Endodermal cell (in vitro differentiated cells): ENCODE results near the gene LAMC2. TPM values are rescaled to one million over a fixed set of nuclear protein-coding genes. Genes with fewer than 3 reads are reported as not detected.

Experiments
- DNase-seq: peaks from one replicate; pipeline ENCODE4 v3.0.0-alpha.2; 2017
- H3K27ac ChIP-seq: 2 replicates; pipeline ENCODE4 v1.5.1; 2013; ENCODE audit warnings: mild to moderate bottlenecking, low read depth, low read length, moderate library complexity
- H3K27me3 ChIP-seq: 2 replicates; pipeline ENCODE4 v1.6.1; 2013; ENCODE audit warnings: mild to moderate bottlenecking, low read length, moderate library complexity; ENCODE audit not compliant: insufficient read depth, control insufficient read depth, poor library complexity, severe bottlenecking
- H3K36me3 ChIP-seq: 2 replicates; pipeline ENCODE4 v1.7.0; 2013; ENCODE audit warnings: mild to moderate bottlenecking, low read length, moderate library complexity; ENCODE audit not compliant: control insufficient read depth, insufficient read depth
- H3K4me1 ChIP-seq: one replicate; pipeline ENCODE4 v1.7.0; 2013; ENCODE audit warnings: low read length; ENCODE audit not compliant: control insufficient read depth, insufficient read depth
- H3K4me3 ChIP-seq: 2 replicates; pipeline ENCODE4 v1.5.1; 2013; ENCODE audit warnings: mild to moderate bottlenecking, low read length, moderate library complexity
- H3K9ac ChIP-seq: 2 replicates; pipeline ENCODE4 v1.6.1; 2013; ENCODE audit warnings: mild to moderate bottlenecking, low read length, moderate library complexity; ENCODE audit not compliant: poor library complexity, severe bottlenecking; ENCODE audit errors: extremely low read depth
- H3K9me3 ChIP-seq: 2 replicates; pipeline ENCODE4 v1.6.1; 2013; ENCODE audit warnings: mild to moderate bottlenecking, low read length, moderate library complexity; ENCODE audit not compliant: control insufficient read depth
- H3K27ac Mint-ChIP-seq: 2 replicates; pipeline ENCODE4 v1.8.0; 2020; ENCODE audit warnings: mixed read lengths
- H3K27me3 Mint-ChIP-seq: 2 replicates; pipeline ENCODE4 v1.8.0; 2021; ENCODE audit warnings: mild to moderate bottlenecking, mixed read lengths; ENCODE audit not compliant: insufficient read depth
- H3K36me3 Mint-ChIP-seq: 2 replicates; pipeline ENCODE4 v1.8.0; 2020; ENCODE audit warnings: low read depth, mixed read lengths
- H3K4me1 Mint-ChIP-seq: 2 replicates; pipeline ENCODE4 v1.8.0; 2020; ENCODE audit warnings: mixed read lengths
- H3K4me3 Mint-ChIP-seq: 2 replicates; pipeline ENCODE4 v1.8.0; 2020; ENCODE audit warnings: mild to moderate bottlenecking, moderate library complexity, mixed read lengths
- H3K9me3 Mint-ChIP-seq: 2 replicates; pipeline ENCODE4 v1.8.0; 2020; ENCODE audit warnings: mild to moderate bottlenecking, mixed read lengths
- WGBS, 2 experiments: methylation state at CpG; one replicate each; pipeline versions ENCODE4 v1.1.5 to v1.1.7; 2013; ENCODE audit warnings: missing lambda C conversion rate in 2 of 2, mixed read lengths in 1 of 2; ENCODE audit not compliant: insufficient coverage in 1 of 2, insufficient read length in 1 of 2; 5-methylcytosine and 5-hydroxymethylcytosine counted together
- total RNA-seq, 2 donors: library from RNA; stranded (reverse); fragmentation: NEBNext Ultra II Directional in 1 of 2; extraction: Animal tissue kit (Norgen Biotek cat#: 25700) in 1 of 2; gene quantifications; 2 replicates in 1 of 2; 3 replicates in 1 of 2; pipeline ENCODE4 v1.2.1, GENCODE V29; 2021
- TF ChIP-seq, protein P1 (sequence below): fragments of 200-600 bp; sonication (generic); conservative IDR thresholded peaks from 2 replicates; pipeline ENCODE4 v1.5.0; 2021; ENCODE audit warnings: antibody characterized with exemption, mild to moderate bottlenecking

The LAMC2 gene
- total RNA-seq, 2 donors from 2014 or later, result 2.8 to 4.8 TPM

DNA sequence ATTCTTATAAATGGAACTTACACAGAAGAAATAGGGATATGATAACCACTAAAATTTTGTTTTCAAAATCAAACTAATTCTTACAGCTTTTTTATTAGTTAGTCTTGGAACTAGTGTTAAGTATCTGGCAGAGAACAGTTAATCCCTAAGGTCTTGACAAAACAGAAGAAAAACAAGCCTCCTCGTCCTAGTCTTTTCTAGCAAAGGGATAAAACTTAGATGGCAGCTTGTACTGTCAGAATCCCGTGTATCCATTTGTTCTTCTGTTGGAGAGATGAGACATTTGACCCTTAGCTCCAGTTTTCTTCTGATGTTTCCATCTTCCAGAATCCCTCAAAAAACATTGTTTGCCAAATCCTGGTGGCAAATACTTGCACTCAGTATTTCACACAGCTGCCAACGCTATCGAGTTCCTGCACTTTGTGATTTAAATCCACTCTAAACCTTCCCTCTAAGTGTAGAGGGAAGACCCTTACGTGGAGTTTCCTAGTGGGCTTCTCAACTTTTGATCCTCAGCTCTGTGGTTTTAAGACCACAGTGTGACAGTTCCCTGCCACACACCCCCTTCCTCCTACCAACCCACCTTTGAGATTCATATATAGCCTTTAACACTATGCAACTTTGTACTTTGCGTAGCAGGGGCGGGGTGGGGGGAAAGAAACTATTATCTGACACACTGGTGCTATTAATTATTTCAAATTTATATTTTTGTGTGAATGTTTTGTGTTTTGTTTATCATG, 42.3 kb upstream of the LAMC2 start:
- Histone ChIP-seq H3K36me3 (peaks cover 13% of the 10 kb centered on the region), H3K9ac (no peak overlapping the region), H3K4me1 (no peaks in the 10 kb centered on the region), H3K27me3 (no peaks in the 10 kb centered on the region), H3K9me3 (no peaks in the 10 kb centered on the region), H3K4me3 (no peak overlapping the region), H3K27ac (no peak overlapping the region)
- H3K9me3 Mint-ChIP-seq, result no peaks in the 10 kb centered on the region
- H3K36me3 Mint-ChIP-seq, result peaks cover 7% of the 10 kb centered on the region
- H3K4me1 Mint-ChIP-seq, result no peaks in the 10 kb centered on the region
- TF ChIP-seq, protein P1, sequence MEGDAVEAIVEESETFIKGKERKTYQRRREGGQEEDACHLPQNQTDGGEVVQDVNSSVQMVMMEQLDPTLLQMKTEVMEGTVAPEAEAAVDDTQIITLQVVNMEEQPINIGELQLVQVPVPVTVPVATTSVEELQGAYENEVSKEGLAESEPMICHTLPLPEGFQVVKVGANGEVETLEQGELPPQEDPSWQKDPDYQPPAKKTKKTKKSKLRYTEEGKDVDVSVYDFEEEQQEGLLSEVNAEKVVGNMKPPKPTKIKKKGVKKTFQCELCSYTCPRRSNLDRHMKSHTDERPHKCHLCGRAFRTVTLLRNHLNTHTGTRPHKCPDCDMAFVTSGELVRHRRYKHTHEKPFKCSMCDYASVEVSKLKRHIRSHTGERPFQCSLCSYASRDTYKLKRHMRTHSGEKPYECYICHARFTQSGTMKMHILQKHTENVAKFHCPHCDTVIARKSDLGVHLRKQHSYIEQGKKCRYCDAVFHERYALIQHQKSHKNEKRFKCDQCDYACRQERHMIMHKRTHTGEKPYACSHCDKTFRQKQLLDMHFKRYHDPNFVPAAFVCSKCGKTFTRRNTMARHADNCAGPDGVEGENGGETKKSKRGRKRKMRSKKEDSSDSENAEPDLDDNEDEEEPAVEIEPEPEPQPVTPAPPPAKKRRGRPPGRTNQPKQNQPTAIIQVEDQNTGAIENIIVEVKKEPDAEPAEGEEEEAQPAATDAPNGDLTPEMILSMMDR, result no peak
- WGBS, 2 experiments, result 88 to 90% methylated on average over 5 to 7 of the region's 7 CpGs
- no peak overlapping the region for H3K4me3 Mint-ChIP-seq
- no peak for DNase-seq
- H3K27ac Mint-ChIP-seq, result no peak overlapping the region
- no peaks in the 10 kb centered on the region for H3K27me3 Mint-ChIP-seq

- no peaks in the 10 kb centered on the region for H3K4me1 ChIP-seq
Observed at GRCh38 chr1:183144752-183145151, 41.3 kb upstream of the LAMC2 start.

GRCh38 chr1:183147735-183148134, 38.3 kb upstream of the LAMC2 start:
- Histone ChIP-seq H3K9me3 (no peaks in the 10 kb centered on the region), H3K36me3 (peaks cover 3% of the 10 kb centered on the region), H3K27ac (no peak overlapping the region), H3K27me3 (no peaks in the 10 kb centered on the region), H3K9ac (no peak overlapping the region), H3K4me1 (no peaks in the 10 kb centered on the region), H3K4me3 (no peak overlapping the region)
- DNase-seq, result no peak
- H3K36me3 Mint-ChIP-seq, result peaks cover 2% of the 10 kb centered on the region
- no peak overlapping the region for H3K4me3 Mint-ChIP-seq
- TF ChIP-seq, protein P1, result no peak
- 89 to 90% methylated on average over 2 of the region's 2 CpGs for WGBS, 2 experiments
- no peaks in the 10 kb centered on the region for H3K4me1 Mint-ChIP-seq
- H3K27ac Mint-ChIP-seq, result no peak overlapping the region
- H3K9me3 Mint-ChIP-seq, result no peaks in the 10 kb centered on the region
- H3K27me3 Mint-ChIP-seq, result no peaks in the 10 kb centered on the region

More at GRCh38 chr1:183144752-183145151, 41.3 kb upstream of the LAMC2 start:
- H3K9me3 Mint-ChIP-seq, result no peaks in the 10 kb centered on the region
- Histone ChIP-seq H3K9me3 (no peaks in the 10 kb centered on the region), H3K9ac (no peak overlapping the region), H3K36me3 (peaks cover 9% of the 10 kb centered on the region), H3K4me3 (no peak overlapping the region), H3K27ac (no peak overlapping the region), H3K27me3 (no peaks in the 10 kb centered on the region)
- no peaks in the 10 kb centered on the region for H3K4me1 Mint-ChIP-seq
- peaks cover 7% of the 10 kb centered on the region for H3K36me3 Mint-ChIP-seq
- 62 to 71% methylated on average over 3 of the region's 3 CpGs for WGBS, 2 experiments
- no peaks in the 10 kb centered on the region for H3K27me3 Mint-ChIP-seq
- DNase-seq, result no peak
- no peak overlapping the region for H3K27ac Mint-ChIP-seq
- H3K4me3 Mint-ChIP-seq, result no peak overlapping the region
- TF ChIP-seq, protein P1, result no peak
